ENCODE data around the gene PDZK1IP1. TPM values are rescaled to one million over a fixed set of nuclear protein-coding genes. Genes with fewer than 3 reads are reported as not detected.
A peak's percentile ranks its signal among the peaks of the same experiment; 100 is the strongest.

PDZK1IP1 gene
- total and polyA plus RNA-seq, 2 of the 13 experiments (the other 11 are each of a cell fraction or from before 2014, with no cell fraction given), result 0.24 to 1.6 TPM

DNA sequence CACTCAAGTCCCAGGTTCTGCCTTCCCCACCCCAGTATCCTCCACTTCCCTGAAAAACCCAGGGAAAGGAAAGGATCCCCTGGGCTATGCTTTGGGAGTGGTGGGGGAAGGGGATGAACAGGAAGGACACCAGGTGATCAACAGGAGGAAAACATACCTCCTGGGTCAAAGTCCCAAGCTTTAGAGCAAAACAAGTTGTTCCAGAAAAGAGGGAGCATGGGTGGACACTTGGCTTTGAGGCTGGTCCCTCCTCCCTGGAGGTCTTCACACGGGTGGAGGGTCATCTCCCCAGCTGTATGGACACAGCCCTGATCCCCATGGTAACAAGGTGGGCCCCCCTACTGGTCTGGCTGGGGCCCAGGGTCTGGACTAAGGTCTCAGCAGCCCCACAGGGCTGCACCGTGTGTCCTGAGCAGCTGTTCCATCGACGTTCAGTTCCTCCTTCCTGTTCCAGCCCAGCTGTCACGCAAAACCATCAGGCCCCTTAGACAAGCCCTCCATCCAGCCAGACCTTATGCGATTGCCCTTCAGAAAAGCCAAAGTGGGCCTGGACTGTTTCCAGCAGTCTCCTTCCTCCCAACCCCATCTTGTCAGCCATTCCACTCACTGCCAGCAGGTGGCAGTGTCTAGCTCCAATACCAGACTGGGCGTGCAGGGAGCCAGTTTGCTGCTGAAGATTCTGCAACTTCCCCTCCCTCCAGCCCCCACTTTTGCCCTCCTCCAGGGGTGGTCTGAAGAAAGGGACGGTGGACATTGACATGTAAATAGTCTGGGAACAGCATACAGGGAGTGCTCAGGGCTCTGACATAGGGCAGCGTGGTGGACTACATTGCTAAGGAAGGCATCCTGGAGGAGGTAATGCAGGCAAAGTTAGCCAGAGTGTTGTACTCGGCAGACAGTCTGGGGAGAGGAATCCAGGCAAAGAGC, 2.9 kb upstream of the PDZK1IP1 start (continued):
- TF ChIP-seq SRSF1 (optimal IDR thresholded peaks at IDR 0.05; ENCODE audit: low read depth, low read length) (no peak), ZNF232 (CRISPR knock-in tag; IDR thresholded peaks at IDR 0.05; ENCODE audit: borderline replicate concordance) (peak; percentile 80), POLR2AphosphoS2 (IDR thresholded peaks at IDR 0.05; ENCODE audit: low read depth, low read length) (no peak), ZFP36L2 (CRISPR knock-in tag; IDR thresholded peaks at IDR 0.05) (no peak), KDM3A (CRISPR knock-in tag; IDR thresholded peaks at IDR 0.05; ENCODE audit: low read depth) (0 out of 2 replicates have a peak, but pooled peaks have one; percentile 42), ZSCAN12 (CRISPR knock-in tag; IDR thresholded peaks at IDR 0.05) (no peak), CBX5 (CRISPR knock-in tag; IDR thresholded peaks at IDR 0.05; ENCODE audit: borderline replicate concordance) (0 out of 2 replicates have a peak, but pooled peaks have one; percentile 47), NFE2L1 (CRISPR knock-in tag; IDR thresholded peaks at IDR 0.05; ENCODE audit: borderline replicate concordance) (no peak), ELF1 (CRISPR knock-in tag; IDR thresholded peaks at IDR 0.05) (peak; percentile 27), SNAI1 (CRISPR knock-in tag; IDR thresholded peaks at IDR 0.05; ENCODE audit: borderline replicate concordance) (no peak), NR2F1 (CRISPR knock-in tag; IDR thresholded peaks at IDR 0.05) (no peak), IRX3 (CRISPR knock-in tag; IDR thresholded peaks at IDR 0.05; ENCODE audit: borderline replicate concordance, low read depth) (no peak), SP1 (IDR thresholded peaks at IDR 0.05) (no peak), SP1 (CRISPR knock-in tag; IDR thresholded peaks at IDR 0.05) (0 out of 2 replicates have a peak, but pooled peaks have one; percentile 21), NFATC3 (CRISPR knock-in tag; IDR thresholded peaks at IDR 0.05) (peak; percentile 83; the same call in 1 of the 2 replicates), KLF16 (CRISPR knock-in tag; IDR thresholded peaks at IDR 0.05) (no peak; a peak in 1 of 4 replicates), ZC3H4 (CRISPR knock-in tag; IDR thresholded peaks at IDR 0.05; ENCODE audit: borderline replicate concordance) (0 out of 2 replicates have a peak, but pooled peaks have one; percentile 86)
- TF ChIP-seq, protein P1, sequence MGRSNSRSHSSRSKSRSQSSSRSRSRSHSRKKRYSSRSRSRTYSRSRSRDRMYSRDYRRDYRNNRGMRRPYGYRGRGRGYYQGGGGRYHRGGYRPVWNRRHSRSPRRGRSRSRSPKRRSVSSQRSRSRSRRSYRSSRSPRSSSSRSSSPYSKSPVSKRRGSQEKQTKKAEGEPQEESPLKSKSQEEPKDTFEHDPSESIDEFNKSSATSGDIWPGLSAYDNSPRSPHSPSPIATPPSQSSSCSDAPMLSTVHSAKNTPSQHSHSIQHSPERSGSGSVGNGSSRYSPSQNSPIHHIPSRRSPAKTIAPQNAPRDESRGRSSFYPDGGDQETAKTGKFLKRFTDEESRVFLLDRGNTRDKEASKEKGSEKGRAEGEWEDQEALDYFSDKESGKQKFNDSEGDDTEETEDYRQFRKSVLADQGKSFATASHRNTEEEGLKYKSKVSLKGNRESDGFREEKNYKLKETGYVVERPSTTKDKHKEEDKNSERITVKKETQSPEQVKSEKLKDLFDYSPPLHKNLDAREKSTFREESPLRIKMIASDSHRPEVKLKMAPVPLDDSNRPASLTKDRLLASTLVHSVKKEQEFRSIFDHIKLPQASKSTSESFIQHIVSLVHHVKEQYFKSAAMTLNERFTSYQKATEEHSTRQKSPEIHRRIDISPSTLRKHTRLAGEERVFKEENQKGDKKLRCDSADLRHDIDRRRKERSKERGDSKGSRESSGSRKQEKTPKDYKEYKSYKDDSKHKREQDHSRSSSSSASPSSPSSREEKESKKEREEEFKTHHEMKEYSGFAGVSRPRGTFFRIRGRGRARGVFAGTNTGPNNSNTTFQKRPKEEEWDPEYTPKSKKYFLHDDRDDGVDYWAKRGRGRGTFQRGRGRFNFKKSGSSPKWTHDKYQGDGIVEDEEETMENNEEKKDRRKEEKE (IDR thresholded peaks at IDR 0.05), result no peak
- TF ChIP-seq, protein P2, sequence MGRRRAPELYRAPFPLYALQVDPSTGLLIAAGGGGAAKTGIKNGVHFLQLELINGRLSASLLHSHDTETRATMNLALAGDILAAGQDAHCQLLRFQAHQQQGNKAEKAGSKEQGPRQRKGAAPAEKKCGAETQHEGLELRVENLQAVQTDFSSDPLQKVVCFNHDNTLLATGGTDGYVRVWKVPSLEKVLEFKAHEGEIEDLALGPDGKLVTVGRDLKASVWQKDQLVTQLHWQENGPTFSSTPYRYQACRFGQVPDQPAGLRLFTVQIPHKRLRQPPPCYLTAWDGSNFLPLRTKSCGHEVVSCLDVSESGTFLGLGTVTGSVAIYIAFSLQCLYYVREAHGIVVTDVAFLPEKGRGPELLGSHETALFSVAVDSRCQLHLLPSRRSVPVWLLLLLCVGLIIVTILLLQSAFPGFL (CRISPR knock-in tag; IDR thresholded peaks at IDR 0.05), result no peak
- TF ChIP-seq, protein P3, sequence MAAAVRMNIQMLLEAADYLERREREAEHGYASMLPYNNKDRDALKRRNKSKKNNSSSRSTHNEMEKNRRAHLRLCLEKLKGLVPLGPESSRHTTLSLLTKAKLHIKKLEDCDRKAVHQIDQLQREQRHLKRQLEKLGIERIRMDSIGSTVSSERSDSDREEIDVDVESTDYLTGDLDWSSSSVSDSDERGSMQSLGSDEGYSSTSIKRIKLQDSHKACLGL (CRISPR knock-in tag; IDR thresholded peaks at IDR 0.05), result no peak
- TF ChIP-seq, protein P4, sequence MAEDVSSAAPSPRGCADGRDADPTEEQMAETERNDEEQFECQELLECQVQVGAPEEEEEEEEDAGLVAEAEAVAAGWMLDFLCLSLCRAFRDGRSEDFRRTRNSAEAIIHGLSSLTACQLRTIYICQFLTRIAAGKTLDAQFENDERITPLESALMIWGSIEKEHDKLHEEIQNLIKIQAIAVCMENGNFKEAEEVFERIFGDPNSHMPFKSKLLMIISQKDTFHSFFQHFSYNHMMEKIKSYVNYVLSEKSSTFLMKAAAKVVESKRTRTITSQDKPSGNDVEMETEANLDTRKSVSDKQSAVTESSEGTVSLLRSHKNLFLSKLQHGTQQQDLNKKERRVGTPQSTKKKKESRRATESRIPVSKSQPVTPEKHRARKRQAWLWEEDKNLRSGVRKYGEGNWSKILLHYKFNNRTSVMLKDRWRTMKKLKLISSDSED (CRISPR knock-in tag; IDR thresholded peaks at IDR 0.05), result no peak

All from HepG2 (cell line).